Activated naive CD4-positive, alpha-beta T cell treated with Interleukin-2 at 50 U/mL for 16 hours (primary cell): ENCODE results near the gene PIGS.

Source experiments
- DNase-seq: peaks from one replicate; pipeline ENCODE4 v3.0.0-alpha.2; 2020

PIGS gene

DNA sequence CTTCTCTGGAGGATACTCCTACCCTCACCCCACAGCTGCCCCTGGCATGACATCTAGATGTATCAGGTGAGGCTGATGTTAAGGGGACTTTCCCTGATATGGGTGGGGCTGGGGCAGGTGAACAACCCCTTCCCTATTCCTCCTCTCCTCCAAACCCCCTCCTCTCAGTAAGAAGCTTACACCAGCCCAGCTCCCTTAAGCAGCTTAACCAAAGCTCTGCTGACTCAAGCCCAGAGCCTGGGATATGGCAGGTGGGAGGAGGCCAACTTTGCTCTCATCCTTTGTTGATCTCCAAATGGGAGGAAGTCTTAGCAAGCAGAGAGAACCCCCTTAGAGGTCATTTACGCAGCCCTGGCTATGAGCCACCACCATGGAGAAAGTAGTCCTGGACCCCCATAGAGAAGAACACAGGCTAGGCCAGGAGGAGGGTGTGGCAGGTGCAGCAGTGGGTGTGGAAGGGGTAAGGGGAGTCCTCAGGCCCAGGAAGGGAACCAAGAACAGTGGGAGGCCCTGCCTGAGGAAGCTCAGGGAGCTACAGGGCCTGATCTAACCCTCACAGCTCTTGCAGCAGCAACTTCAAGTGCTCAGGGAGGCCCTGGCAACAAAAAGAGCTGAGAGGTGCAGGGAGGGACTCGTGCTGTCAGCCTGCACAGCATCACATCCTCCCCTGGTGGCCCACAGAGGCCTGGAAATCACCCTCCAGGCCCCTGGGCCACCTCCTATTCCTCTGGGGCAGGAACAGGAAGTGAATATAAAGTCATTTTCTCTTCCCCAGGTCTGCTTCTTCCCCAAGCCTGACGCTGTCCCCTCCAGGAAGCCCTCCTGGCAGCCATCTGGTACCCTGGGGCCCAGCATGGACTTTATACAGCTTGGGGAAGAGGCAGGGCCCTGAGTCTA lies 21.8 kb downstream of the PIGS start:
- DNase-seq, result peak; percentile 63

DNA sequence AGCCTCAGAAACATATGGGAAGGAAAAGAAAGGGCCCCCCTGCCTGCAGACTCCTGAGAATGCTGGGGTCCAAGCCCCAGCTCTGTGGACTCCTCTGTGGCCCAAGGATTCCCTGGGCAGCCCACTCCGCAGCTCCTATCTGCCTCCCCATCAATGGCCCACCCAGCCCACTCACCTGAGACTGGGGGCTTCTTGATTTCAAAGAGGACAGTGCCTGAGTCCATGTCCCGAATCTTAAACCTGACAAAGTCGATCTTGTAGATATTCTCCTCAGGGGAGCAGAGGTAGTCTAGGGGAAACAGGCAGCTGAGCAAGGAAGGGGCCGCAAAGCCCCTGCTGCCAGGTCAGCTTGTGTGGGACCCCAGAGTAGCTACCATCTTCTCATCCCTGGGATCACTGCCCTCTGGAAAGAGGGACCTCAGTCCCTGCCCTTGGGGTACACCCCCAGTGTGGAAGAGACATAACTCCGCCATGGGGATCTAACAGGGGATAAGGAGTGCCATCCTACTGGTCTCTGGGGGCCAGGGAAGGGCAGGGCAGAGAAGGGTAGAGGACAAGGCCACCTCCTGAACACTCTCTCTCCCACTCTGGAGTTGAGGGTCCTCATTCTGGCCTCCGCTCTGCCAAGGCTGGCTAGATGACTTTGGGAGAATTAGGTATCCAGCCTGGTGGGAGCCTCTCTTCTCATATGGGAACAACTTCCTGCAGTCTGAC lies 22.8 kb downstream of the PIGS start:
- no peak for DNase-seq

DNA sequence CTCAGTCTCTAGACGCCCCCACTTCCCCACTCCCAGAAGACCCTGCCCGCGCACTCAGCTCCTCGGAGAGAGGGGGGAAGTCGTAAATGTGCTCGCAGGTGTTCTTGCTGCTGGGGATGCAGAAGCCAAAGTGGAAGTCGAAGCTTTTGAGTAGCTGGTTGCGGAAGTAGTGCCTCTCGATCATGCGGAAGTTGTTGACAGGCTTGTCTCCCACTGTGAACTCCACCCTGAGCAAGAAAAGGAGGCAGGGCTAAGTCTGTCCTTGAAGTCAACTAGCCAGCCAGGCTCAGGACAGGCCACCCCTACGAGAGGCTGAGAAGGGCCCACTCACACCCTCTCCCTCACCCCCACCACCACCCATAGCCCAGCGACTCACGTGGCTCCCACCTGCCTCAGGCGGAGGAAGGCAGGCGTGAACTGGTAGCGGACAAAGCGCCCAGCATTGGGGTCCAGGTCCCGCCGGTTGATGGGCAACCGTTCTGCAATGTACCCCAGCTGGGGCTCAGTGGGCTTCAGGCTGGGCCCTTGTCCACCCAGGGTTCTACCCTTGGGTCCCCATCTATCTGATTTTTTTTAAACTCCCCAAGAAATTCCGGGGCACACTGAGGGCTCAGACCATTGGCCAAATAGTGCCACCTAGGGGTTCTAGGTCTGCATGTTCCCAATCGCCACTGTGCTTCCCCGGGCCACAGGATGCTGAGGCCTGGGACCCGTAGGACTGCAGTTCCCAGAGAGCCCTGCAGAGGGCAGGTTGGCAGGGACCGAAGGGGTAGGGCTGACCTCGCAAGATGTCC lies 23.5 kb downstream of the PIGS start:
- peak; percentile 71 for DNase-seq

DNA sequence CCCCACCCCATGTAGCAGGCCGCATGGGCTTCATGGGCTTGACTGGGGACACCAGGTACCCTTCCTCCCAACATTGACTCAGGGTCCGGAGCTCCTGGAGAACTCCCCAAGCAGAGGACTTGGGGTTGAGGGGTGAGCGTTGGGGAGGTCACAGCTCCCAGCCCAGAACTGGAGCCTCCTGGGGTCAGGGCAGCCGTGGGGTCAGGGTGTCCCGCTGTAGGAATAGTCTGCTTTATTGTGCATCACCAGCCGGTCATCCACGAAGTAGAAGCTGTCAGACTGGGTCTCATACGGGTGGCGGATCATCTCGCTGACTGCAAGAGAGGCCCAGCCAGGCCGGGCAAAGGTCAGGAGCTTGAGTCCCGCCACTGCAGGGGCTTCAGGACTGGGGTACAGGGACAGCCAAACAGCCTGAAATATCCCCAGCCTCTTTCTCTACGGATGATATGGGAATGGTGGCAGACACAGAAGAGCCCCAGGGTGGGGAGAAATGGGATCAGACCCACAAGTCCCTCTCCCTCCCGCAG lies 24.2 kb downstream of the PIGS start:
- DNase-seq, result no peak

DNA sequence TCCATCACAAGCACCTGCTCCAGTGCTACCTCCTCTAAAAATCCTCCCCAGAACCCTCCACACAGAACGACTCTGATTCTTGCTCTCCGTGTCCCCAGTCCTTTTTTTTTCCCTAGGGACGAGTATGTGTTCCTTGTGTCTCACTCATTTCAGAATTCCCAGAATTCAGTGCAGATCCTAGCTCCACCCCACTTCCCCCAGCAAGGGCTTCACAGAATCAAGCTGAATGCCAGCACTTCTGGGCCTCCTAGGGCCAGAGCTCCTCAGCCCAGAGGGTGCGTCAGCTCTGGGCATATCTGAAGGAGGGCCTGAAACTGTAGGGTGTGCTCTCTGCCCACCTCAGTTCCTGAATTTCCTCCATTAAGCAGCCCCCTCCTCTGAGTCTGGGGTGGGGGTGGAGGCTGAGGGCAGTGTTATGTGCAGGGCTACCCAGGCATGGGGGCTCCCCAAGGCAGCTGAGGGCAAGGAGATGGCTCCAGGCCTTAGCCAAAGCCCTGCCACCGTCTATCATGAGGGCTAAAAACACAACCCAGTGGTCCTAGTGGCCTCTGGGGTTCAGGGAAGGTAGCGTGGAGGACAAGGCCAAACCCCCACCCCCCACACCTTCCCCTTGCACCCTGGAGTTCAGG lies 25.4 kb downstream of the PIGS start:
- no peak for DNase-seq

DNA sequence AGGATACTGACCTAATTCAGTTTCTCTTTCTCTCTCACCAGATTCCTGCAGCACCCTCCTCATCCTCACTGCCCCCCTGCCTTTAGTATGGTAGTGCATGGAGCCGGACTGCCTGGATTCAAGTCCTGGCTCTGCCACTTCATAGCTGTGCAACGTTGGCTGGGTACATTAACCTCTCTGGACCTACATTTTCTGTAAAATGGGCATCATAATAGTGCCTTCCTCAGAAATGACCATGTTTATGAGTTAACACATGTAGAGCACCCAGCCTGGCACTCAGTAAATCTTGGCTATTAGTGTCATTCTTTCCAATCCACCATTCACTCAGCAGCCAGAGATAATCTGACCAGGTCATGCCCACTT lies 26.2 kb downstream of the PIGS start:
- DNase-seq, result no peak

DNA sequence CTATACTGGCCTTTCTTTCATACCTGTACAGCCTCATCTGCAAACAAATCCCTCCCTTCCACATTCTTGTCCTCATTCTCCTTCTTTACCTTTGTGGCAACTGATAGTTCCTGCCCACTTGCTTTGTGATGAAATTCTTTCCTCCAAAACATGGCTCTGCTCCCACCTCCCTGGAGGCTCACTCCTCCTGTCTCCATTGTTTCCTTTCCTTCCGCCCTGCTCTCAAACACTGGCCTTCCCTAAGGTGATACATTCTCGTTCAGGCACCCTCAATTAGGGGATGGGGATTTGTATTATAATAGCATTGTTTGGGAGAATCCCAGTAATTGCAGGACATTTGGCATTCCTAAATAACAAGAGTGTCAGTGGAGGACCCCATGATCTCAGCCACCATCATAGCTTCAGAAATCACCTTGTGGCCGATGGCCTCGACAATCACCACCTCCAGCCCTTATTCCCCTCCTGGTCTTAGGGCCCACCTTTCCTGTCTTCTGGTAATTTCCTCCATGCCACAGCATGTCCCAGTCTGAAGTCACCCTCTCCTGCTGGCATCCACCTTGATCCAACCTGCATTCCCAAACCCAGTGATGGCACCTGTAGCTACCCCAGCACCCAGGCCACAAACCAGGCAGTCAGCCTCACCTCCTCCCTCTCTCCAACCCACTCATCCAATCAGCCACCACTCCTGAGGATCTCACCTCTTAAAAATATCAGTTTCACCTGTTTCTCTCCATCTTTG lies 26.8 kb downstream of the PIGS start:
- no peak for DNase-seq

DNA sequence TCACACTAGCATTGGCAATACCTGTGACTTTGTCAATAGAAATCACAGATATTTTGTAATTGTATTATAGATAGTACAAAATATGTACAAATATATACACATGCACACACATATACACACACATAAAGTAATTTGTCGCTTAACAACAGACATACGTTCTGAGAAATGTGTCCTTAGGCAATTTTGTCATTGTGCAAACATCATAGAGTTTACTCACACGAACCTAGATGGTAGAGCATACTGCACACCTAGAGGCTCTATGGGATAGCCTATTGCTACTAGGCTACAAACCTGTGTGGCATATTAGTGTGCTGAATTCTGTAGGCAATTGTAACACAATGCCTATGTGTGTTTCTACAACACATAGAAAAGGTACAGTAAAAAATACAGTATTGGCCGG lies 29.9 kb downstream of the PIGS start:
- no peak for DNase-seq

DNA sequence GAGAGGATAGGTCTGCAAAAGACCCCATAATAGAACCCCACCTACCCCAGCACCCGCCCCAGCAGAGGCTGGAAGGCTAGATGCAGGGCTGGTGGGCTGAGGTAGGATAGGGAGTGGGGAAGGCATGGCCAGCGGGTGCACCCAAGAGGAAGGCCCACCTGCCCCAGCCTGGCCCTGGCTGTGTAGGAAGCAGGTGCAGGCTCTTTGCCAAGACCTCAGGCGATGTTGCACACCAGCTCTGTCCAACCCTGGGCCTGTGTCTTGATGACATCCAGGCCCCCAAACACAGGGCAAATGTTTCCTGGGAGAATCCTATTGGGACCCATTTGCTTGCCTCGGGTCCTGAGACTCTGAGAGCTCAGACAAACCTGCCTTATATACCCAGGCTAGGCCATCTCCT lies 31.1 kb downstream of the PIGS start:
- DNase-seq, result no peak

DNA sequence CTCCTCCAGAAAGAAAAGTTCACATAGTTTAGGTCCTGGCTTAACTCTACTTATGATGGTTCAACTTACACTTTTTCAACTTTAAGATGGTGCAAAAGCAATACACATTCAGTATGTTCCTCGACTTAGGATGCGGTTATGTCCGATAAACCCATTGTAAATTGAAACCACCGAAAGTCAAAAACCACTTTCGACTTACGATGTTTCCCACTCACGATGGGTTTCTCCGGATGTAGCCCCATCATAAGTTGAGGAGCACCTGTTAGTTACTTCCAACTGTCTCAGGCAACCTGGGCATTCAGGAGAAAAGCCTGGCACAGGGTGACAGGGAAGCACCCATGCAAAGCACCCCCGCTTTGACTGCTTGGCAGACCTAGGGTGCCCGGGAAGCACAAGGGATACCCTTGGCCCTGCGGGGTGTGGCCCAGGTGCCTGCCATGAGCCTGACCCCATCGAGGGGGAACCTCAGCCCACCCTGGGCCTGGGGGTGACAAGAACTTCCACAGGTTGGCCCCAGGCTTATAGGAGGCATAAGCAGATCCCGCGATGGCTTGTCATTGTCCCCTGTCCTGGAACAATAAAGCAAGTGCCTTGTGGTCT lies 32.9 kb downstream of the PIGS start:
- DNase-seq, result no peak

DNA sequence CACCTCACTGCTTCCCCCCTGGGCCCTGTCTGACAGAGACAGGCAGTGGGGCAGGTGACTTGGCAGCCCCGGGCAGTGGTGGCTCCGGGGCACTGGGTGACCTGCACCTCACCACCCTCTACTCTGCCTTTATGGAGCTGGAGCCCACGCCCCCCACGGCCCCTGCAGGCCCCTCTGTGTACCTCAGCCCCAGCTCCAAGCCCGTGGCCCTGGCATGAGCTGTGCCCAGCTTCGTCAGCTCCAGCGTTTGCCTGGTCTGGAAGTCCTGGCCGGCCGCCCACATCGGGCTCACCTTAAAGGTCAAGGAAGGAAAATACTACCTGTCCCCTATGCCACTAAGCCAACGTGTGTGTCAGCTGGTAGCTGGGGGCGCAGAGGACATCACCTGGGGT lies 34.1 kb downstream of the PIGS start:
- no peak for DNase-seq

DNA sequence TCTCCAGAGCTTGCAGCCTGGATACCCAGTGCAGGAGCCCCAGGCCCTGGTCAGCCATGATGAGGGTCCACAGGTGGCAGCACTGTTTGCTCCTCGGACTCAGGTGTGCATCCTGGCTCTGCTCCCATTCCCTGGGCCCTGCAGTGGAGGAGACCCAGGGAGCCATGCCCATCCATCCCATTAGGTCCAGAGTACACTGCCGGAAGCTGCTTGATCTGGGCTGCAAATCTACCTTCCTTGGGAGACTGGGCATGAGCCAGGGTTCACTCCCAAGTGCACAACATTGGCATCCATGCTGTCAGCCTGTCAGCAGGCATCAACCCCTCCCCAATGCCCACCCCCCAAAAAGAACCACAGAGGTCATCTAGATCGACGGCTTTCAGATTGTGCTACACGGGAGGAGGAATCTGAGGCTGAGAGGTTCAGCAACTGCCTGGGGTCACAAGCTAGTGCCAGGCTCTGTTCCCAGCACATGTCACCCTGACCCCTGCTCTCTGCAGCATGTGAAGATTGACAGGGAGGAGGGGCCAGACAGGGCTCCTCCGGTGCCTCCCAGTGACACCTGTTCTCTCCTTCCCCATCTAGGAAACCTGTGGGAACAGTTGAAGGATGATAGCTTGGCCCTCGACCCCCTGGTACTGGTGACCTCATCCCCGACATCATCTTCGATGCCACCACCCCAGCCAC lies 34.6 kb downstream of the PIGS start:
- no peak for DNase-seq

DNA sequence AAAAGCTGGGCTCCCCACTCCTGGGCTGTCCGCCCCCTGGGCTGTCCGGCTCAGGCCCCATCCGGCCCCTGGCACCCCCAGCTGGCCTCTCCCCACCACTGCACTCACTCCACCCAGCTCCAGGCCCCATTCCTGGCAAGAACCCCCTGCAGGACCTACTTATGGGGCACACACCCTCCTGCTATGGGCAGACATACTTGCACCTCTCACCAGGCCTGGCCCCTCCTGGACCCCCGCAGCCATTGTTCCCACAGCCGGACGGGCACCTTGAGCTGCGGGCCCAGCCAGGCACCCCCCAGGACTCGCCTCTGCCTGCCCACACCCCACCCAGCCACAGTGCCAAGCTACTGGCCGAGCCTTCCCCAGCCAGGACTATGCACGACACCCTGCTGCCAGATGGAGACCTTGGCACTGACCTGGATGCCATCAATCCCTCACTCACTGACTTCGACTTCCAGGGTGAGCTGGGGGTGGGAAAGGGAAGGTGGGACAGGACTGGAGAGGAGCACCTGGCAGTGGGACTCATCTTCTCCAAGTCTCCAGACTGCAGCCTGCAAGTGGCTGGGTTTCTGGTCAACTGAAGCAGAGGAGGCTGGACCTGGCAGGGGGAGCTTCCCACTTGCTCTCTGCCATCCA lies 36.5 kb downstream of the PIGS start:
- DNase-seq, result no peak

DNA sequence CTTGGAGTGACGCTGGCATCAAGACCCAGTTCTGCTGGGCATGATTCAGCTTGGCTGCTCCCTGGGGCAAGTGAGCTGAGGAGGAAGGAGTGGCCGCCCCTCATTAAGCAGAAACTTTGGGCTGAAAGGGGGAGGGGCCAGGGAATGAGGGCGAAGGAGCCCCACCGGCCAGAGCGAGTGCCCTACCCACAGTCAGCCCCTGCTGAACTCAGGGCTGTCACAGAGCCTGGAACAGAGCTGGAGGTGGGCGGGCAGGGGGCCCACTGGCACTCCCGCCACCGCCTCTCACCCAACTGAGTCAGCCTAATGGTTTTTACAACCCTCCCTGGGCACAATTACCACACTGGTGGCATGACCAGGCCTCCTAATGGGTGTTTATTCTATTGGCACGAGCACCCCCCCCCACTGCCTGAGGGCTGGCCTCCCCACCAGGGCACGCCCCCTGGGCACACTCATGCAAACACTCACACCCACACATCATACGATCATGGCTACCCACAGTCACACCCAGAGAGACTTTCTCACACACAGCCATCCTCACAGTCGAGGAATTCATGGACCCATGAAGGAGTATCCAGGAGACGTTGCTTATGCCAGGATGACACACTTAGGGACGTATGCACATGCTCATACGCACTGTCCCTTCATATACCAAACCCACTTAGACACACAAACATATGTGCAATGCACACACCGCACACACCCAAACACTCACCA lies 38.1 kb downstream of the PIGS start:
- no peak for DNase-seq

DNA sequence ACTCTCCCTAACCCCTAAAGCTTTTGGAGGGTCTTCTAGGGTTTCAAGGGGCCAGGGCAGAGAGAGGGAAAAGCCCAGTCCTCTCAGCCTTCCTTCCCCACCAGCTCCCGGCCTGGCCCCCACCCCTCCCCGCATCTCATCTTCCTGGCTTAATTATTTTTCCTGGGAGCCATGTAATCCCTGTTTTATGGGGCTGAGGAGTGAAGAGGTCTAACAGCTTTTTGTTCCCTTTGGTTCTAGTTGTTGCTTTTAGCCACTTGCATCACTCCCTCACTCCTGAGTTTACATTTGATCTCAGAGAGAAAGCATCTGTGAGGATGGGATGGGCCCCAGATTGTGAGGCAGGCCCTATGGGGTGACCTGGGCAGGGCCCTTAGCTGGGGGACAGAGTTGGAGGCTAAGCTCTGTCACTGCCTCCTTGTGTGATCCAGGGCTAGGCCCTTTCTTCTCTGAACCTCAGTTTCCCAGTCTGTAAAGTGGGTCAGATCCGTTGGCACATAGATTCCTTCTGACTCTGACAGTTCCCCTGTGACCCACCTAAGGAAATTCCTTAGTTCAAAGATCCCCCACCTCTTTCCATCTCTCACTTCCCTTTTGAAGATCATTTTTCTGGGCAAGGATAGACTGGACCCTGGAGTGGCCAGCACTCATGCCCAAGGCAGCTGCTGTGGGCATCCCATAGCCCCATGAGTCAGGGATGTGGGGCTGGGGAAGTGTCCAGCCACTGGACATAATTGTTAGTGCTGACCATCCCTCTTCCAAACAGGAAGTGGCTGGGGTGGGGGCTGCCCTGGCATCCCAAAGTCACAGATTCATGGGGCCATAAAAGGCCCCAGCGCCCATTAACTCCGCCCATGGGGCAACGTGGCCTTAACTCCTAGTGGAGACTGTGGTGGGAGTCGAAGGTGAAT lies 39.0 kb downstream of the PIGS start:
- DNase-seq, result no peak

DNA sequence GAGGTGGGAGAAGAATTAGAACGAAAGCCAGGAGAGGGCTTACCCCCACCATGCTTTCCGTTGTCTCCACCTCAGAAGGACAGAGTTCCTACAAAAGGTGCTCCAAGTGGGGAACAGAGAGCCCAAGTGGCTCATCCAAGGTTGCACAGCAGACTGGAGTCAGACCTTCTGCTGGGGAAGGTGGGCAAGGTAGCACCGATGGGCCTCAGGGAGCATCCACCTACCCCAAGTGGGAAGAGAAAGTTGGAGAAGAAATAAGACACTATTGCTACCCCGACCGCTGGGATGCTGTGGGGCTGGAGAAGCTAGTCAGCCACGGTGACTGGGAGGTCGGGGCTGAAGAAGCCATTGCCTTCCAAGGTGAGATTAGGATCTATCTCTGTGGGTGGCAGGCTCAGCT lies 40.4 kb downstream of the PIGS start:
- DNase-seq, result no peak

DNA sequence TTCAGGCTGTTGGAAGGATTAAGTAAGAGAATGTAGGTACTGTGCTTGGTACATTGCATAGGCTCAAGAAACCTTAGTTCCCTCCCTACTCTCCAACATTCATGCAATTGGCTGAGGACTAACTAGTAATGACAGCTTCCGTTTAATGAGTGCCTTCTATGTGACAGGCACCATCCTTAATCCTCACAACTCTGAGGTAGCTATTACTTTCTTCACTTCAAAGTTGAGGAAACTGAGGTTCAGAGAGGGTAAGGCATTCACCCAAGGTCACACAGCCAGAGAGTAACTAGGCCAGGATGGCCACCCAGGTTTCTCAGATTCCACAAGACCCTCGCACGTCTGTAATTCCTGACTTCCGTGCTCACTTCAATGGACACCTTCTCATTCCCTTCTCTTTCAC lies 41.1 kb downstream of the PIGS start:
- no peak for DNase-seq

DNA sequence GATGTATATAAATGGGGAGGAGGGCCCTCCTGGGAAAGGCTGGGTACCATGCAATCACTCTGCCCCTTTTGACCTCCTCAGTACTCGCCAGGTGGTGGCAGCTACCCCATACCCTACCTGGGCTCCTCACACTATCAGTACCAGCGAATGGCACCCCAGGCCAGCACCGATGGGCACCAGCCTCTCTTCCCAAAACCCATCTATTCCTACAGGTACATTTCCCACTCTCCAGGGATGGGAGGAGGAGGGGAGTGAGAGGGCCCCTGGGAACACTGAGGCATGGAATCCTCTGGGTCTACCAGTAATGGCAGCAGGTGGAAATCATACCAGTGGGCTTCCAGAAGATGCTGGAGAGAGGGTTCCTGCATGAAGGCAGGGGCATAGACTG lies 42.3 kb downstream of the PIGS start:
- DNase-seq, result no peak
